GM12892 (cell line): ENCODE measurements around the gene IL1RAPL1.

Source experiments
- POLR2A ChIP-seq: IDR thresholded peaks from 2 replicates; pipeline ENCODE4 v1.6.1; 2011; ENCODE audit warnings: low read depth, low read length, control low read depth
- POLR2AphosphoS5 ChIP-seq: IDR thresholded peaks from 2 replicates; pipeline ENCODE4 v1.6.1; 2011; ENCODE audit warnings: low read depth, low read length, control low read depth

DNA sequence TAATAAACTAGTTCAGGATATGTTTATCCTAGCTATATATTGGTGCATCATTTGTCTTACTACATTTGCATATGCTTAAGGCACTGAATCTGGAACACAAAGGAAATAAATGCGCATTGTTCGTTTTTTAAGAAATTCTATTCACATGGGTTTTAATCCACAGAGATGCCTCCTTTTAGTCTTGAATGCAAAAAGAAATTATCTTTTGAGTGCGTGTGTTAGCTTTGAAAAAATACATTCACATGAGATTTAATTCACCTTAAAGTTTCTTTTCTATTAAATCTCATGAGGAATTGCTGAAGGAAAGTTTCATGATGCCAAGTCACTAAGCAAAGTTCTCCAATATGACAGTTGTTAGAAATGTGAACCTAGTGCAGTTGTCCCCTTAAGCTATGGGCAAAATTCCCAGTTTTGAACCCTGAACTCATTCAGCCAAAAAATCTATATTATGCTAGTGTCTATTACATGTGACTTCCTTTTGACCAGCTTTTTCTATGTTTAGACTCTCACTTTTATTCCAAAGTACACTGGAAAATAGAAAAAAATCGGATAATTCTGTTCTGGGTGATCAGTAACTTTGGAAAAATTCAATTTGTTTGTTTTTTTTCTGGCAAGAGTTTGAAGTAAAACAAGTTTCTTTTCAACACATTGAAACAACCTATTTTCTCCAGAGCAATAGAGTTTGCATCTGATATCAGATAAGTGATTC, 1201.9 kb downstream of the IL1RAPL1 start:
- TF ChIP-seq POLR2A (no peak), POLR2AphosphoS5 (no peak)
